Tibial nerve (tissue), 4 donors: ENCODE measurements around the gene COL27A1. TPM values are rescaled to one million over a fixed set of nuclear protein-coding genes. Genes with fewer than 3 reads are reported as not detected.
"Not testable (repeated sequence)": the region's sequence is repeated elsewhere in the genome, so short reads cannot be mapped to it uniquely, and the experiment has no call there.

Experiments used
- DNase-seq, 2 donors: peaks; one replicate each; pipeline ENCODE4 v3.0.0-alpha.2; 2019; ENCODE audit warnings: low spot score in 2 of 2
- H3K27ac ChIP-seq, 4 donors: fragments of 200-600 bp; sonication (generic) in 3 of 4; one replicate each; pipeline ENCODE4 v1.5.1; 2017 to 2019; ENCODE audit warnings: mild to moderate bottlenecking in 1 of 4
- H3K27me3 ChIP-seq, 2 donors: fragments of 200-600 bp; sonication (generic) in 1 of 2; one replicate each; pipeline versions ENCODE4 v1.5.1 to v1.6.0; 2017 to 2019
- H3K36me3 ChIP-seq, 3 donors: fragments of 200-600 bp; sonication (generic); one replicate each; pipeline ENCODE4 v1.5.1; 2018 to 2019
- H3K4me1 ChIP-seq, 4 donors: fragments of 200-600 bp; sonication (generic) in 3 of 4; one replicate each; pipeline ENCODE4 v1.5.1; 2017 to 2019
- H3K4me3 ChIP-seq, 4 donors: fragments of 200-600 bp; sonication (generic) in 3 of 4; one replicate each; pipeline ENCODE4 v1.5.1; 2017 to 2019; ENCODE audit warnings: mild to moderate bottlenecking in 1 of 4, moderate library complexity in 1 of 4
- H3K9me3 ChIP-seq, 4 donors: fragments of 200-600 bp; sonication (generic) in 3 of 4; one replicate each; pipeline ENCODE4 v1.5.1; 2017 to 2019
- CTCF ChIP-seq, 5 experiments: fragments of 200-600 bp in 3 of 5; fragments of 450-650 bp in 2 of 5; sonication (generic) in 3 of 5; IDR thresholded peaks; one replicate each; pipeline ENCODE4 v1.5.1; 2016 to 2019; ENCODE audit warnings: antibody characterized with exemption in 5 of 5, mild to moderate bottlenecking in 3 of 5, moderate library complexity in 2 of 5
- EP300 ChIP-seq, 2 donors: sonication (generic); formaldehyde crosslinking; IDR thresholded peaks; one replicate each; pipeline ENCODE4 v1.6.1; 2017; ENCODE audit warnings: antibody characterized with exemption in 2 of 2, mild to moderate bottlenecking in 1 of 2
- POLR2A ChIP-seq, 2 donors: fragments of 450-650 bp; IDR thresholded peaks; one replicate each; pipeline ENCODE4 v1.6.1; 2017; ENCODE audit warnings: antibody characterized with exemption in 2 of 2, mild to moderate bottlenecking in 2 of 2, moderate library complexity in 2 of 2
- WGBS, 2 donors: methylation state at CpG; one replicate each; pipeline ENCODE4 v1.1.5; 2018; 5-methylcytosine and 5-hydroxymethylcytosine counted together
- total RNA-seq, 4 donors: library from RNA; depleted of rRNA; stranded (reverse); fragments of >200 nt; gene quantifications; one replicate each; pipeline ENCODE4 v1.1.0, GENCODE V29; 2016

The COL27A1 gene
- total RNA-seq, 4 donors from 2014 or later: 14.9 to 55.8 (median 27.7) TPM

- DNase-seq: no peak
- no peaks in the 10 kb centered on the region for H3K36me3 ChIP-seq
- no peak overlapping the region for H3K27ac ChIP-seq
- H3K4me3 ChIP-seq: no peak overlapping the region
- H3K9me3 ChIP-seq: no peaks in the 10 kb centered on the region
- peaks cover 0 to 3% of the 10 kb centered on the region in 2 donors for H3K27me3 ChIP-seq
- 81 to 89% methylated on average over 8 of the region's 8 CpGs for WGBS, 2 donors
- no peaks in the 10 kb centered on the region for H3K4me1 ChIP-seq
- TF ChIP-seq POLR2A (IDR thresholded peaks at IDR 0.05): no peak
- no peak for TF ChIP-seq EP300 (IDR thresholded peaks at IDR 0.05)
- TF ChIP-seq CTCF (IDR thresholded peaks at IDR 0.05): no peak
Observed at GRCh38 chr9:114321759-114322158, 166.4 kb downstream of the COL27A1 start.

- H3K4me3 ChIP-seq, H3K27ac ChIP-seq, H3K27me3 ChIP-seq, H3K4me1 ChIP-seq, DNase-seq, H3K9me3 ChIP-seq, H3K36me3 ChIP-seq: not testable (repeated sequence)
- WGBS, 2 donors: 59 to 62% methylated on average over 12 of the region's 12 CpGs
Observed at GRCh38 chr9:114322160-114322818, 167.0 kb downstream of the COL27A1 start.

GRCh38 chr9:114322831-114323531 lies 167.6 kb downstream of the COL27A1 start, which contains the start of gene ORM1:
Gene ORM1, plus strand, starts transcription at chr9:114323098. Its CDS starts 36 bp downstream, at chr9:114323134.
- DNase-seq, H3K9me3 ChIP-seq, H3K27me3 ChIP-seq, H3K4me3 ChIP-seq, H3K4me1 ChIP-seq, H3K36me3 ChIP-seq, H3K27ac ChIP-seq: not testable (repeated sequence)
- whole genome bisulfite sequencing, 2 donors: 75% methylated on average over 6 of the region's 15 CpGs; no CpG with 5 or more reads in 1 of the 2 donors

DNA sequence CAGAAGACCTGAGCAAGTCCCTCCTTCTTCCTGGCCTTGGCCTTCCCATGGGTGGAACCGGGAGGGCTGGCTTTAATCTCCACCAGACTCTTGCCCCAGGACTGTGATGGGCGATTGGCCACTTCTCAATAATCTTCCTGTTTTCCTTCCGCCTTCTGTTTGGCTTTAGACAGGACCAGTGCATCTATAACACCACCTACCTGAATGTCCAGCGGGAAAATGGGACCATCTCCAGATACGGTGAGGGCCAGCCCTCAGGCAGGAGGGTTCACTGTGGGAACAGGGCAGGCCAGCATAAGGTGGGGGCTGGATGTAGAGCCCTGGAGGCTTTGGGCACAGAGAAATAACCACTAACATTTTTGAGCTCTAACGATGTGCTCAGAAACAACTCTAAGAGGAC lies 168.5 kb downstream of the COL27A1 start:
- WGBS, 2 donors: 73 to 74% methylated on average over 6 of the region's 6 CpGs
- not testable (repeated sequence) for H3K4me1 ChIP-seq, H3K9me3 ChIP-seq, H3K36me3 ChIP-seq, H3K27me3 ChIP-seq, H3K27ac ChIP-seq, DNase-seq, H3K4me3 ChIP-seq

- TF ChIP-seq CTCF (IDR thresholded peaks at IDR 0.05) (no peak), EP300 (IDR thresholded peaks at IDR 0.05) (no peak), POLR2A (IDR thresholded peaks at IDR 0.05) (no peak)
- no peak overlapping the region for H3K27ac ChIP-seq
- no peaks in the 10 kb centered on the region for H3K36me3 ChIP-seq
- no peak for DNase-seq
- peaks cover 0 to 3% of the 10 kb centered on the region in 2 donors for H3K27me3 ChIP-seq
- WGBS, 2 donors: 91 to 93% methylated on average over 8 of the region's 8 CpGs
- H3K9me3 ChIP-seq: no peaks in the 10 kb centered on the region
- no peak overlapping the region for H3K4me3 ChIP-seq
- no peaks in the 10 kb centered on the region for H3K4me1 ChIP-seq
Observed at GRCh38 chr9:114324492-114324891, 169.2 kb downstream of the COL27A1 start.

DNA sequence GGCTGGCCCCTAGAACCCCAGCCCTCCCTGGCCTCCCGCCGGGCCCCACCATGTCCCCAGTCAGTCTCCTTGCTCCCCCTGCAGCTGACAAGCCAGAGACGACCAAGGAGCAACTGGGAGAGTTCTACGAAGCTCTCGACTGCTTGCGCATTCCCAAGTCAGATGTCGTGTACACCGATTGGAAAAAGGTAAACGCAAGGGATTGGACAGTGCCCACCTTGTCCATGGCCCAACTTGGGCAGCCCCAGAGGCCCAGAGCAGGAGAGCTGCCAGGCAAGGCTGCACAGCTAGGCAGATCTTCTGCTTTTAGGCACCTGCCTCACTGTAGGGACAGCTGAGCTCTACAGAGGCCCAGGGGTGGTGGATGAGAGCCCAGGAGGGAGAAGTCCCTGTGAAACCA lies 169.6 kb downstream of the COL27A1 start:
- not testable (repeated sequence) for H3K36me3 ChIP-seq, H3K4me1 ChIP-seq, H3K4me3 ChIP-seq, DNase-seq, H3K9me3 ChIP-seq, H3K27ac ChIP-seq, H3K27me3 ChIP-seq
- 60 to 82% methylated on average over 3 to 9 of the region's 9 CpGs for WGBS, 2 donors

- not testable (repeated sequence) for DNase-seq, H3K9me3 ChIP-seq, H3K4me1 ChIP-seq, H3K27ac ChIP-seq, H3K4me3 ChIP-seq, H3K27me3 ChIP-seq, H3K36me3 ChIP-seq
- 74 to 83% methylated on average over 3 of the region's 3 CpGs for WGBS, 2 donors
Observed at GRCh38 chr9:114325684-114326254, 170.4 kb downstream of the COL27A1 start.
